ENCODE results near the gene ENTHD1.

DNA sequence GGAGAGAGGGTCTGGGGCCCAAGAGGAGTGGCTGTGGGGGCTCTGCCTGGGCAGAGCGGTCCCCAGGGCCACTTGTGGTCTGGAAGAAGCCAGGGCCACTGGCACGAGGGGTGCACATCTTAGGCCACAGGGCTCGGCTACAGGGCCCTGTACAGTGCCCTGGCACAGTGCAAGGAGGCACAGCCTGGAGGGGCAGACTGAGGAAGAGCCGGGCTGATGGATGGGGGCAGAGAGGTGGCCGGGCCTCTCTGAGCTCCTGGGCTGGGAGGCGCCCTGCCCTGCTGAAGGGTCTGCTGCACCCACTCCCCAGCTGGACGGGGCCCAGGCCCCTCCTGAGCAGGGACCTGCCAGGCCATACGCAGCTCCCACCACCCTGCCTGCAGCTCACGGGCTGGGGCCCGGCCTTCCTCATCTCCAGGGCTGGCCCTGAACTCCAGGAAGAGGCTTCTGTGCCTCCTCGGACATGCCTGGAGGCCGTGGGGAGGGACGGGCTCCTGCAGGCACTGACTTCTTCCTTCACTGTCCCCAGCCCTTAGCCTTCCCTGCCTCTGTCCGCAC, 199.5 kb downstream of the ENTHD1 start:
- TF ChIP-seq, protein P1, sequence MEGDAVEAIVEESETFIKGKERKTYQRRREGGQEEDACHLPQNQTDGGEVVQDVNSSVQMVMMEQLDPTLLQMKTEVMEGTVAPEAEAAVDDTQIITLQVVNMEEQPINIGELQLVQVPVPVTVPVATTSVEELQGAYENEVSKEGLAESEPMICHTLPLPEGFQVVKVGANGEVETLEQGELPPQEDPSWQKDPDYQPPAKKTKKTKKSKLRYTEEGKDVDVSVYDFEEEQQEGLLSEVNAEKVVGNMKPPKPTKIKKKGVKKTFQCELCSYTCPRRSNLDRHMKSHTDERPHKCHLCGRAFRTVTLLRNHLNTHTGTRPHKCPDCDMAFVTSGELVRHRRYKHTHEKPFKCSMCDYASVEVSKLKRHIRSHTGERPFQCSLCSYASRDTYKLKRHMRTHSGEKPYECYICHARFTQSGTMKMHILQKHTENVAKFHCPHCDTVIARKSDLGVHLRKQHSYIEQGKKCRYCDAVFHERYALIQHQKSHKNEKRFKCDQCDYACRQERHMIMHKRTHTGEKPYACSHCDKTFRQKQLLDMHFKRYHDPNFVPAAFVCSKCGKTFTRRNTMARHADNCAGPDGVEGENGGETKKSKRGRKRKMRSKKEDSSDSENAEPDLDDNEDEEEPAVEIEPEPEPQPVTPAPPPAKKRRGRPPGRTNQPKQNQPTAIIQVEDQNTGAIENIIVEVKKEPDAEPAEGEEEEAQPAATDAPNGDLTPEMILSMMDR (IDR thresholded peaks at IDR 0.05; ENCODE audit: low read depth, low read length): no peak
- no peak for TF ChIP-seq POLR2A (IDR thresholded peaks at IDR 0.05; ENCODE audit: extremely low read depth, insufficient read length)

Data from NB4 (cell line).